HUDEP-2 (cell line): Measurements from ENCODE around the gene INIP.
A peak's percentile ranks its signal among the peaks of the same experiment; 100 is the strongest.
"Not testable (repeated sequence)": the region's sequence is repeated elsewhere in the genome, so short reads cannot be mapped to it uniquely, and the experiment has no call there.

Experiments used
- DNase-seq, 76 experiments: peaks; one replicate each; lab custom pipeline; 2025; ENCODE audit not compliant: unreplicated experiment in 76 of 76; lab: John Stamatoyannopoulos, UW

INIP gene

GRCh38 chr9:112743216-112743836 lies 25.4 kb upstream of the INIP start:
- peak in 1 of 76 experiments; percentile 1 for DNase-seq

GRCh38 chr9:112734892-112735291 lies 17.0 kb upstream of the INIP start:
- DNase-seq, result no peak

- DNase-seq, result no peak
These were observed 14.1 kb upstream of the INIP start for GRCh38 chr9:112731971-112732370.

DNA sequence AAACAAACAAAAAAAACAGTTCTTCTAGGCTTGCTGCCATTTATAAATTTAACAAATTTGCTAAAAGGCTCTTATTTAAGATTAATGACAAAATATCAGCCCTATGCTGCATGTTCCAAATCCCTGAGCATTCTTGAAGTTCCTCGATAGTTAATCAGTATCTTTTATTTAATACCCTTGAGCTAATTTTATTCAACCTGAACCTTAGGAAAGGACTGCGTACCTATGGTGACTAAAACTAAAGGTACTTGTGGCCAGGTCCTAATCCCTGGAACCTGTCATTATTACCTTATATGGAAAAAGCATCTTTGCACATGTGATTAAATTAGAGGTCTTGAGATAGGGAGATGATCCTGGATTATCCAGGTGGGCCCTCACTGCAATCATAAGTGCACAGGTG lies 10.5 kb upstream of the INIP start:
- no peak for DNase-seq

DNA sequence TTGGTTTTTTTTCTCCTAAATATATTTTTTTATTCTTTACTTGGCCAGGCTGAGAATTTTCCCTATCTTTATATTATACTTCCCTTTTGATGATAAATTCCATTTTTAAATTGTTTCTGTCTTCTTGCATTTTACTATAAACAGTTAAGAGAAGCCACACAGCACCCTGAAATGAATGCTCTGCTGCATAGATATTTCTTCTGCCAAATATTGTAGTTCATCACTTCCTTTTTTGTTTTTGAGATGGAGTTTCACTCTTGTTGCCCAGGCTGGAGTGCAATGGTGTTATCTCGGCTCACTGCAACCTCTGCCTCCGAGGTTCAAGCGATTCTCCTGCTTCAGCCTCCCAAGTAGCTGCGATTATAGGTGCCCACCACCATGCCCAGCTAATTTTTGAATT lies 8.5 kb upstream of the INIP start:
- no peak for DNase-seq

DNA sequence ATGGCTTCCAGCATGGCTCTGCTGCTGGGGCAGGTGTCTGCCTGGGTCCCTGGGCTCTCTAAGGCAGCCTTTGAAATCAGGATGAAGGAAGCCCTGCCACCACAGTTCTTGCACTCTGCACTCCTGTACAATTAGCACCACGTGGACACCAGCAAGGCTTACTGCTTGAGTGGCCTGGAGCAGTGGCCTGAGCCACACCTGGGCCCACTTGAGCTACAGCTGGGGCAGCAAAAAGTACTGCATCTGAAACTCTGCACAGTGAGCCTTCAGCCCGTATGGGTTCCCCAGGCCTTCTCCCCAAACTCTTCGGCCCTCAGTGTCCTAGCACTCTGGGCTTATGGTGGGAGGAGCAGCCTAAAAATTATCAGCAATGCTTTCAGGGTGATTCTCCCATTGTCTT lies 8.0 kb upstream of the INIP start:
- DNase-seq, result no peak

DNA sequence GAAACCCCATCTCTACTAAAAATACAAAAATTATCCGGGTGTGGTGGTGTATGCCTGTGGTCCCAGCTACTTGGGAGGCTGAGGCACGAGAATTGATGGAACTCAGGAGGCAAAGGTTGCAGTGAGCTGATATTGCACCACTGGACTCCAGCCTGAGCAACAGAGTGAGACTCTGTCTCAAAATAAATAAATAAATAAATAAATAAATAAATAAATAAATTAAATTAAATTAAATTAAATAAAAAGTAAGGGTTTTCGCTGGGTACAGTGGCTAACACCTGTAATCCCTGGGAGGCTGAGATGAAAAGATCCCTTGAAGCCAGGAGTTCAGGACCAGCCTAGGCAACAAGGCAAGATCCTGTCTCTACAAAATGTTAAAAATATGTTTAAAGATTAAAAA lies 4.8 kb upstream of the INIP start:
- not testable (repeated sequence) for DNase-seq

- no peak for DNase-seq
These were observed 2.3 kb upstream of the INIP start for GRCh38 chr9:112720113-112720780.

GRCh38 chr9:112719696-112720095 lies 1.8 kb upstream of the INIP start:
- DNase-seq, result no peak

DNA sequence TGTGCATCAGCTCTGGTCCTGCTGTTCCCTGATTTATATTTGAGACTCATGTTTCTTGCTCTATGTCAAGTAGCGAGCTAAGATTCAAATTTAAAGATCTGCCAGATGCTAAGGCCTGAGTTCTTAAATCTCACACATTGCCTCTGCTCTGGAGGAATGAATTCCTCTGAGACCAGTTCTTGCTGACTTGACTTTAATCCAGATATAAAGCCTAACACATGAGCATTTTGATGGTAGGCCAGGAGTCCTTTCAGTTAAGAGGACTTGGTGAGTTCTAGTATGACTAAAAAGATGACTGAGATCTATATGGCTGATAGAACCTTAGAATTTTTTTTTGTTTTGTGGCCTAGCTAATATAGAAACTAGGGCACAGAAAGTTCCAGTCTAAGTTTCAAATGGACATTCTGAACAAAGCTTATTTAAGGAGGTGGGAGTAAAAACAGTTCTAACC lies 1.3 kb upstream of the INIP start:
- no peak for DNase-seq

- DNase-seq, result no peak
These were observed 5.2 kb downstream of the INIP start for GRCh38 chr9:112712678-112713077.

DNA sequence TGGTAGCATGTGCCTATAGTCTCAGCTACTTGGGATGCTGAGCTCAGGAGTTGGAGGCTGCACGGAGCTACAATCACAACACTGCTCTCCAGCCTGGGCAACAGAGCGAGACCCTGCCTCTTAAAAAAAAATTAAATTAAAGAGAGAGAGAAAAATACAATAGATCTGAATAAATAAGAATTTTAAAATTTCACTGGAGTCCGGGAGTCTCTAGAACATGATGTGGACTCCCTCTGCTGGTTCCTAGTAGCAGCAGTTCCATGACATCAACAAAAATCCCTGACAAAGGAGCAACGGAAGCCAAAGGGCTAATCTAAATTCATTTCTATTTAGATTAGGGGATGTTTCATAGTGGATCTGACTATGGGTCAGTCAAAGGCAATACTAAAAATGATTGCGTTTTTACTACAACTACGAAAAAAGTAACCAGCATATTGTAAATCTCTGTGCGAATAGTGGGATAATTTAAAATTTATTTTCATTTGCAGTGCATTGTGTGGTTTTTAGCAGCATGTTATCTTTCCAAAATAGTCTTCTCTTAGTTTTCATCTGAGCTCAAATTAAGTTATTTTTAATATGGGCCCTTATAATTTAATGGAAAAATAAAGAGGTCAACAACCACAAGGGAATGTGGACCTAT lies 6.7 kb downstream of the INIP start:
- DNase-seq, result peak in 1 of 76 experiments; percentile 1

DNA sequence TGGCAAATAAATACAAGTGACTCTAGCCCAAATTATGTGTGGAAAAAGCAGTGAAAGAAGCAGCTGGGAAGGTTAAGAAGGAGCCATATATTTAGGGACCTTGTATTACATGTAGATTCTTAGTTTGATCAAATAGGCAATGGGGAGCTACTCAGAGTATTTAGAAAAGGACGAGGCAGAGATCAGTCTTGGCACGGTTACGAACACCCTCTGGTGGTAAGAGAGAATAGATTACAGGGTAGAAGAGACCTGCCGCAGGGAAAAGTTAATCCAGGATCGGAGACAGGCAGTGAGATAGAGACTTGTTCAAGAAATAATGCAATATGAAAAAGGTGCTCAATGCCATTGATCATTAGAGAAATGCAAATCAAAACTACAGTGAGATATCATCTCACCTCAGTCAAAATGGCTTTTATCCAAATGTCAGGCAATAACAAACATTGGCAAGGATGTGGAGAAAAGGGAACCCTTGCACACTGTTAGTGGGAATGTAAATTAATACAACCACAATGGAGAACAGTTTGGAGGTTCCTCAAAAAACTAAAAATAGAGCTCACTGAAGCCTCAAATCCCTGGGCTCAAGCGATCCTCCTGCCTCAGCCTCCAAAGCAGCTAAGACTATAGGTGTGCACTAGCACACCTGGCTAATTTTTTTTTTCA lies 12.0 kb downstream of the INIP start:
- no peak for DNase-seq

- DNase-seq, result no peak
These were observed 14.6 kb downstream of the INIP start for GRCh38 chr9:112703304-112703703.

DNA sequence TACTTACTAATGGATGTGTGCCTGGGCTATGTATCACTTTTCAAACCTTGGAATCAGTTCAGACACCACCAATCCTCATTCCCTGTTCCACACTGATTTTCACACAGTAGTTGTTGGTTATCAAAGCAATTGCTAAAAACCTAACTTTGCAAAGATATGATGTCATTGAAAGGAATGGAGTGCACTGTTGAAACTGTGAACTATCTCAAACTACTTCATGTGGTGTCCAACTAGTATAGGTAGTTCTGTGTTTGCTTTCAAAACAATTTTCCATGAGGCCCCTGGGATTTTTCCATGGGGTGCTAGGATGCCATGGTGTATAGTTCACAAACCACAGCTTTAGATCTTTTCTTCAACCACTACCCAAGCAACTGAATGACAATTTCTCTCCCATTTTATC lies 17.8 kb downstream of the INIP start:
- DNase-seq, result no peak

DNA sequence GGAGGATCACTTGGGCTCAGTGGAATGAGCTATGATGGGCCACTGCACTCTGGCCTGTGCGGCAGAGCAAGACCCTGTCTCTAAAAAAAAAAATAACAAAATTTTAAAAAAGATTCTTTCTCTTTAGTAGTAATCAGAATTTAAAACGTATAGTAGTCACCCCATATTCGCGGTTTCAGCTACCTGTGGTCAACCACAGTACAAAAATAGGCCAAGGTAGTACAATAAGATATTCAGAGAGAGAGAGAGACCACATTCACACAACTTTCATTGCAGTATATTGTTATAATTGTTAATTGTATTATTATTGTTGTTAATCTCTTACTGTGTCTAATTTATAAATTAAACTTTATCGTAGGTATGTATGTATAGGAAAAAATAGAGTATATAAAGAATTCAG lies 18.7 kb downstream of the INIP start:
- DNase-seq, result no peak

- DNase-seq, result no peak
These were observed 21.5 kb downstream of the INIP start for GRCh38 chr9:112696461-112696860.

DNA sequence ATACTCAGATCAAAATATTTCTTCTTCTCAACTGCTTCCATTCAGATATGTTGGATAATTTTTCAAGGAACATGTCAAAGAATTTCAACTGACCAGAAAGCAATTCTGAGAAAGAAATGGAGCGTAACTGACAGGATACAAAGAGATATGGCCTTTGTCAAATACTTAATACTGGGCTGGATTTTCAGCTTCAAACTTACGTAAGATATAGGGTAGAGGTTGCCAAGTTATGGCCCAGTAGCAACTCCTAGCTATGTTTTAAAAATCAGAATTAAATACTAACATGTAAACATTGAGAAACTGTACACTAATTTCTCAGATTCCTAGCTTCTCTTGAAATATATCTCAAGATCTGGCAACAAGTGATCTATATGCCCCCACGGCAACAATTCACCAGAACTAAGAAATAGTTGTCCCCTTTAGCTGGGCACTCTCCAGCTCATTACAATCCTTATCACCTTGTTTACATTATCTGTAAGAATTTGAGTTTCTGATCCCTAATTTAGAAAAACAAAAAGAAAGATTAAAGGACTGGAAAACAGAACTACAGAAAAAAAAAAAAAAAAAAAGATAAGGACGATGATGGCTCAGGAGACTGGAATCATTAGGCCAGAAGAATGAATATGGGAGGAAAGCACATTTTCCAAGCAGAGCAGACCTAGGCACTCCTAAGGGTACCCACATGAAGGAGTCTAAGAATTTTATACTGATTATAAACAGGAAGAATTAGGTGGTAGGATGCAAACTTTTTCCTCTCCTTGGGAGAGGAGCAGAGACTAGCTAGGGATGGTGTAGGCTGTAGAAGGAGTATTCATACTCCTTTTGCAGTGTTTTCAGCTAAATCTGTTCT lies 23.0 kb downstream of the INIP start:
- DNase-seq, result no peak

GRCh38 chr9:112689161-112689740 lies 28.7 kb downstream of the INIP start:
- no peak for DNase-seq

DNA sequence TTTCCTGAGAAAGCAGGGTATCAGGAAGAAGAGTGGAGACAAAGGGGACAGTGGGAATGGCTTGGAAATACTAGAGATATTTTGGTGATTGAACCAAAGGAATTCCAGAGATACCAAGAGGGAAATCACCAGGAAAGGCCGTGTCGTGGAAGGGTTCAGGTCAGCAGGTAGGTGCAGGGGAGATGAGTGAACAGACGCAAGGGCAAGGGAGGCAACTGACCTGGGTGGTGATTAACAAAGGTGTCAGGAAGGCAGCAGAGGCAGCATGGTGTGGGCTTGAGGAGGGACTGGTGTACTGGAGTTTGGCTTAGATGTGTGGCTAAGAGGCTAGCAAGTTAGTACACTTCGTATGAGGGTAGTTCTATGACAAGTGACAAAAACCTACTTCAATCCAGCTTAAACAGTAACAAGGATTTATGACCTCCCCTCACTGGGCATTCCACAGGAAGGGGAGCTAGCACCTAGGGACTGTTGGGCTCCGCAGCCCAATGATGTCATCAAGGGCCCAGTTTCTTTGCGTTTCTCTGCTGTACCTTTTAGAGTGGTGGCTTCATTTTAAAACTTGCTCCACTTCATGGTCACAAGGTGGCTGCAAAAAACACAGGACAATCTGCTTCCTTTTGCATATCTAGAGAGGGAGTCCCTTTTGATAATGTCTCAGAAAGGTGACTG lies 37.0 kb downstream of the INIP start:
- DNase-seq, result no peak
